ENCODE measurements around the gene TMEM132D. TPM values are rescaled to one million over a fixed set of nuclear protein-coding genes. Genes with fewer than 3 reads are reported as not detected.

TMEM132D gene
- total RNA-seq, 1 donor: not detected

GRCh38 chr12:129641926-129642325, 261.9 kb downstream of the TMEM132D start:
- TF ChIP-seq, protein P1, sequence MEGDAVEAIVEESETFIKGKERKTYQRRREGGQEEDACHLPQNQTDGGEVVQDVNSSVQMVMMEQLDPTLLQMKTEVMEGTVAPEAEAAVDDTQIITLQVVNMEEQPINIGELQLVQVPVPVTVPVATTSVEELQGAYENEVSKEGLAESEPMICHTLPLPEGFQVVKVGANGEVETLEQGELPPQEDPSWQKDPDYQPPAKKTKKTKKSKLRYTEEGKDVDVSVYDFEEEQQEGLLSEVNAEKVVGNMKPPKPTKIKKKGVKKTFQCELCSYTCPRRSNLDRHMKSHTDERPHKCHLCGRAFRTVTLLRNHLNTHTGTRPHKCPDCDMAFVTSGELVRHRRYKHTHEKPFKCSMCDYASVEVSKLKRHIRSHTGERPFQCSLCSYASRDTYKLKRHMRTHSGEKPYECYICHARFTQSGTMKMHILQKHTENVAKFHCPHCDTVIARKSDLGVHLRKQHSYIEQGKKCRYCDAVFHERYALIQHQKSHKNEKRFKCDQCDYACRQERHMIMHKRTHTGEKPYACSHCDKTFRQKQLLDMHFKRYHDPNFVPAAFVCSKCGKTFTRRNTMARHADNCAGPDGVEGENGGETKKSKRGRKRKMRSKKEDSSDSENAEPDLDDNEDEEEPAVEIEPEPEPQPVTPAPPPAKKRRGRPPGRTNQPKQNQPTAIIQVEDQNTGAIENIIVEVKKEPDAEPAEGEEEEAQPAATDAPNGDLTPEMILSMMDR (IDR thresholded peaks at IDR 0.05; ENCODE audit: extremely low read depth, low read depth, low read length): no peak
- H3K27me3 ChIP-seq (ENCODE audit: insufficient read depth, low read length): no peaks in the 10 kb centered on the region
- no peak overlapping the region for H3K4me3 ChIP-seq (ENCODE audit: insufficient read depth, low read length)
- H3K9me3 ChIP-seq (ENCODE audit: low read depth, low read length): no peaks in the 10 kb centered on the region
- H3K27ac ChIP-seq (ENCODE audit: low read depth, low read length): no peak overlapping the region
- no peaks in the 10 kb centered on the region for H3K79me2 ChIP-seq (ENCODE audit: insufficient read depth, low read length)
- no peak for DNase-seq (ENCODE audit: insufficient read length, low spot score, missing footprints)
- no peak overlapping the region for H3K4me2 ChIP-seq (ENCODE audit: insufficient read depth, low read length)
- no peaks in the 10 kb centered on the region for H4K20me1 ChIP-seq (ENCODE audit: insufficient read depth, low read length)
- H2AFZ ChIP-seq (ENCODE audit: low read length): no peak overlapping the region
- H3K36me3 ChIP-seq (ENCODE audit: insufficient read depth, low read length): no peaks in the 10 kb centered on the region
- no peaks in the 10 kb centered on the region for H3K4me1 ChIP-seq (ENCODE audit: insufficient read depth, low read length)

- Histone ChIP-seq H3K27ac (ENCODE audit: low read depth, low read length) (no peak overlapping the region), H4K20me1 (ENCODE audit: insufficient read depth, low read length) (no peaks in the 10 kb centered on the region), H3K36me3 (ENCODE audit: insufficient read depth, low read length) (no peaks in the 10 kb centered on the region), H3K4me2 (ENCODE audit: insufficient read depth, low read length) (no peak overlapping the region), H3K4me3 (ENCODE audit: insufficient read depth, low read length) (no peak overlapping the region), H3K4me1 (ENCODE audit: insufficient read depth, low read length) (no peaks in the 10 kb centered on the region), H3K9me3 (ENCODE audit: low read depth, low read length) (no peaks in the 10 kb centered on the region), H2AFZ (ENCODE audit: low read length) (no peak overlapping the region), H3K79me2 (ENCODE audit: insufficient read depth, low read length) (no peaks in the 10 kb centered on the region), H3K27me3 (ENCODE audit: insufficient read depth, low read length) (no peaks in the 10 kb centered on the region)
- TF ChIP-seq, protein P1 (IDR thresholded peaks at IDR 0.05; ENCODE audit: extremely low read depth, low read depth, low read length): no peak
- DNase-seq (ENCODE audit: insufficient read length, low spot score, missing footprints): no peak
These were observed 268.7 kb downstream of the TMEM132D start for GRCh38 chr12:129635021-129635685.

DNA sequence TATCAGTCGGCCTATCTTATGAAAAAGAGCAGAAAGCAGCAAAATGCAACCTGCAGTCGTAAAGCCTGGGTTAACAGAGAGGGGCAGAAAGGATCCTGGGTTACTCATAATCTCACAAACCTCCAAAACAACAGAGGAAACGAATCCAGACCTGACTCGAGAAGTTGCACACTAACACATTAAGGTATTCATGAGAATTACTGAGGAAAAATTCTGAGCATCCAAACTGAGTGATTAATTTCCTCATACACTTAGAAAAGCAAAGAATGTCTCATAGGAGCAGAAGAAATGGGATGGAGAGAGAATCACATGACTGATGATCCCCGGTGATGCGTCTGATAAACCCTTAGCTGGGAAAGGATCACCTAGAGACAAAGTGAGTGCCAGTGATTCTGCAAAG, 272.5 kb downstream of the TMEM132D start:
- DNase-seq (ENCODE audit: insufficient read length, low spot score, missing footprints): no peak
- no peaks in the 10 kb centered on the region for H3K36me3 ChIP-seq (ENCODE audit: insufficient read depth, low read length)
- H2AFZ ChIP-seq (ENCODE audit: low read length): no peak overlapping the region
- no peak overlapping the region for H3K4me3 ChIP-seq (ENCODE audit: insufficient read depth, low read length)
- no peak overlapping the region for H3K4me2 ChIP-seq (ENCODE audit: insufficient read depth, low read length)
- no peaks in the 10 kb centered on the region for H4K20me1 ChIP-seq (ENCODE audit: insufficient read depth, low read length)
- no peaks in the 10 kb centered on the region for H3K79me2 ChIP-seq (ENCODE audit: insufficient read depth, low read length)
- no peak overlapping the region for H3K27ac ChIP-seq (ENCODE audit: low read depth, low read length)
- H3K27me3 ChIP-seq (ENCODE audit: insufficient read depth, low read length): no peaks in the 10 kb centered on the region
- no peaks in the 10 kb centered on the region for H3K4me1 ChIP-seq (ENCODE audit: insufficient read depth, low read length)
- H3K9me3 ChIP-seq (ENCODE audit: low read depth, low read length): peaks cover 4% of the 10 kb centered on the region
- TF ChIP-seq, protein P1 (IDR thresholded peaks at IDR 0.05; ENCODE audit: extremely low read depth, low read depth, low read length): no peak

- Histone ChIP-seq H4K20me1 (ENCODE audit: insufficient read depth, low read length) (no peaks in the 10 kb centered on the region), H3K27me3 (ENCODE audit: insufficient read depth, low read length) (no peaks in the 10 kb centered on the region), H3K36me3 (ENCODE audit: insufficient read depth, low read length) (no peaks in the 10 kb centered on the region), H3K79me2 (ENCODE audit: insufficient read depth, low read length) (no peaks in the 10 kb centered on the region), H3K27ac (ENCODE audit: low read depth, low read length) (no peak overlapping the region), H3K9me3 (ENCODE audit: low read depth, low read length) (peaks cover 4% of the 10 kb centered on the region), H3K4me3 (ENCODE audit: insufficient read depth, low read length) (no peak overlapping the region), H3K4me2 (ENCODE audit: insufficient read depth, low read length) (no peak overlapping the region), H2AFZ (ENCODE audit: low read length) (no peak overlapping the region), H3K4me1 (ENCODE audit: insufficient read depth, low read length) (no peaks in the 10 kb centered on the region)
- DNase-seq (ENCODE audit: insufficient read length, low spot score, missing footprints): no peak
- TF ChIP-seq, protein P1 (IDR thresholded peaks at IDR 0.05; ENCODE audit: extremely low read depth, low read depth, low read length): no peak
These were observed 273.9 kb downstream of the TMEM132D start for GRCh38 chr12:129629901-129630300.

Measured in osteoblast (primary cell).